MM.1S (cell line): ENCODE measurements around the gene MAML1.

Experiments used
- EZH2phosphoT487 ChIP-seq: fragments of 300-600 bp; sonication (generic); IDR thresholded peaks from 2 replicates; pipeline ENCODE4 v1.6.1; 2018; ENCODE audit warnings: antibody characterized with exemption, low read length
- TF ChIP-seq, protein P1 (sequence below): fragments of 300-600 bp; sonication (generic); IDR thresholded peaks from 2 replicates; pipeline ENCODE4 v1.5.1; 2016; ENCODE audit warnings: antibody characterized with exemption, low read length, mixed read lengths

DNA sequence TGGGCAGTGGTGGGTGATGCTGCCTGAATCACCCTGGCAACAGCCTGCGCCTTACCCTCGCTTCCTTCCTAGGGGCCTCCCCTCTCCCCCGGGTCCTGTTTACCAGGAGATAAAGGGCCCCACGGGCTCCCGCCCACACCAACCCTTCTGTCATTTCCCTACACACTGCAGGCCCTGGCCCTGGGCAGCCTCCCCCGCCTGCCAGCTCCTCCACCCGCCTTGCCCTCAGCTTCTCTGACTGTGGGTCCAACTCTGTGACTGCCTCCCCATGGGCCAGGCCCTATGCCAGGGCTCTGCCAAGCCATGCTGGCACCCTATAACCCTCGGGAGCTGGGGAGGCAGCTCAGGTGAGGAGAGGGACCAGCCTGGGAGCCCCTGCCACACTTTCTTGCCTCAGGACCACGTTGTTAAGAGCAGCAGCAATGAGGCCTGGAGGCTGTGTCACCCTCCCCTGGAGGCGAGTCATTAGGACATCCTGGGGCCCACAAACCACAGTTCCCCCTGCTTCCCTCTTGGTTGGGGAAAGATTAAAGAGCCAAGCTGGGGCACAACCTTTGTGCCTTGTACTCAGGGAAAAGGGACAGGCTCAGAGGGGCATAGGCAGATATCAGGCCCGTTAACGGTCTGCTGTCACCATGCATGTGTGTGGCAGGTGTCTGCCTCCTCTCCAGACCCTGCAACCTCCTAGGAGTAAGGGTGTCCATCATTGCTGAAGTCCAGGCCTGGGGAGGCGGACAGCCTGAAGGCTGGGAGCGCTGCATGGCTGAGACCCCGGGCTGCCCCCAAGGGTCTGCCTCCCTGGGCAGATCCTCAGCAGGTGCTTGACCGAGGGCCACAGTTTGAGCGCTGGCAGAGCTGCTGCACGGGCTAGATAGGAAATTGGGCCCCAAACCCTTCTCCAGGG lies 71.3 kb downstream of the MAML1 start:
- no peak for TF ChIP-seq EZH2phosphoT487
- TF ChIP-seq, protein P1, sequence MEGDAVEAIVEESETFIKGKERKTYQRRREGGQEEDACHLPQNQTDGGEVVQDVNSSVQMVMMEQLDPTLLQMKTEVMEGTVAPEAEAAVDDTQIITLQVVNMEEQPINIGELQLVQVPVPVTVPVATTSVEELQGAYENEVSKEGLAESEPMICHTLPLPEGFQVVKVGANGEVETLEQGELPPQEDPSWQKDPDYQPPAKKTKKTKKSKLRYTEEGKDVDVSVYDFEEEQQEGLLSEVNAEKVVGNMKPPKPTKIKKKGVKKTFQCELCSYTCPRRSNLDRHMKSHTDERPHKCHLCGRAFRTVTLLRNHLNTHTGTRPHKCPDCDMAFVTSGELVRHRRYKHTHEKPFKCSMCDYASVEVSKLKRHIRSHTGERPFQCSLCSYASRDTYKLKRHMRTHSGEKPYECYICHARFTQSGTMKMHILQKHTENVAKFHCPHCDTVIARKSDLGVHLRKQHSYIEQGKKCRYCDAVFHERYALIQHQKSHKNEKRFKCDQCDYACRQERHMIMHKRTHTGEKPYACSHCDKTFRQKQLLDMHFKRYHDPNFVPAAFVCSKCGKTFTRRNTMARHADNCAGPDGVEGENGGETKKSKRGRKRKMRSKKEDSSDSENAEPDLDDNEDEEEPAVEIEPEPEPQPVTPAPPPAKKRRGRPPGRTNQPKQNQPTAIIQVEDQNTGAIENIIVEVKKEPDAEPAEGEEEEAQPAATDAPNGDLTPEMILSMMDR, result no peak
